ENCODE measurements around the gene GMIP.
"Not testable (repeated sequence)": the region's sequence is repeated elsewhere in the genome, so short reads cannot be mapped to it uniquely, and the experiment has no call there.

Gene GMIP

GRCh38 chr19:19677579-19677978, 34.1 kb upstream of the GMIP start:
- H3K27ac ChIP-seq: no peak overlapping the region
- TF ChIP-seq ZFX (IDR thresholded peaks at IDR 0.05) (no peak), CTCF (conservative IDR thresholded peaks at IDR 0.05) (no peak)

- TF ChIP-seq CTCF (conservative IDR thresholded peaks at IDR 0.05) (no peak), ZFX (IDR thresholded peaks at IDR 0.05) (no peak)
Observed at GRCh38 chr19:19674315-19674714, 30.9 kb upstream of the GMIP start.

GRCh38 chr19:19672816-19673215, 29.4 kb upstream of the GMIP start:
- TF ChIP-seq ZFX (IDR thresholded peaks at IDR 0.05): no peak
- TF ChIP-seq CTCF (conservative IDR thresholded peaks at IDR 0.05): no peak
- no peak overlapping the region for H3K27ac ChIP-seq

More at GRCh38 chr19:19674315-19674714, 30.9 kb upstream of the GMIP start:
- no peak overlapping the region for H3K27ac ChIP-seq

- no peak for TF ChIP-seq CTCF (conservative IDR thresholded peaks at IDR 0.05)
- no peak for TF ChIP-seq ZFX (IDR thresholded peaks at IDR 0.05)
- no peak overlapping the region for H3K27ac ChIP-seq
Observed at GRCh38 chr19:19670070-19670551, 26.7 kb upstream of the GMIP start.

- peak within 1 kb of the TSS; percentile 80 for H3K27ac ChIP-seq
- TF ChIP-seq CTCF (conservative IDR thresholded peaks at IDR 0.05): no peak
- no peak for TF ChIP-seq ZFX (IDR thresholded peaks at IDR 0.05)
Observed at GRCh38 chr19:19668230-19669012, 25.0 kb upstream of the GMIP start, which contains the start of gene ZNF101. Gene ZNF101, plus strand, starts transcription at chr19:19668839. Its CDS starts 125 bp downstream, at chr19:19668964.

- H3K27ac ChIP-seq: not testable (repeated sequence)
Observed at GRCh38 chr19:19665420-19665948, 22.0 kb upstream of the GMIP start.

- peak within 1 kb of the TSS; percentile 91 for H3K27ac ChIP-seq
- TF ChIP-seq ZFX (IDR thresholded peaks at IDR 0.05): peak; percentile 65; the same call in 1 of the 2 replicates
- no peak for TF ChIP-seq CTCF (conservative IDR thresholded peaks at IDR 0.05)
Observed at GRCh38 chr19:19663256-19664120, 20.0 kb upstream of the GMIP start, which contains the start of gene ATP13A1. Gene ATP13A1, minus strand, starts transcription at chr19:19663676. Its CDS starts 10 bp downstream, at chr19:19663666.
